ENCODE measurements around the gene B4GALT1. TPM values are rescaled to one million over a fixed set of nuclear protein-coding genes. Genes with fewer than 3 reads are reported as not detected.

Gene B4GALT1
- total RNA-seq, 1 donor from 2014 or later: 118 TPM

GRCh38 chr9:33106827-33107621 lies 60.1 kb downstream of the B4GALT1 start:
- intact Hi-C loops (cut with micrococcal nuclease): no loop called here
- peaks cover 46% of the 10 kb centered on the region for H3K4me1 Mint-ChIP-seq
- ChIA-PET CTCF (interaction anchor here (1.0 kb wide), 1 partner anchor 25 kb away, joined by 3 read pairs; no protein-coding TSS in a partner anchor), POLR2A (interaction anchor here (1.0 kb wide), 2 partner anchors 19 to 23 kb away, joined by 3 read pairs; no protein-coding TSS in a partner anchor)
- no peak for TF ChIP-seq CTCF (IDR thresholded peaks at IDR 0.05)
- no peaks in the 10 kb centered on the region for H3K9me3 Mint-ChIP-seq
- H3K27ac Mint-ChIP-seq: peak overlapping the region; percentile 59
- H3K27me3 Mint-ChIP-seq: no peaks in the 10 kb centered on the region
- peaks cover 29% of the 10 kb centered on the region for H3K36me3 Mint-ChIP-seq (ENCODE audit: low read depth)
- no peak overlapping the region for H3K4me3 Mint-ChIP-seq
- DNase-seq (no peak), ATAC-seq (ENCODE audit: low read depth) (peak; percentile 27)

- Mint-ChIP-seq H3K9me3 (no peaks in the 10 kb centered on the region), H3K27ac (no peak overlapping the region), H3K4me1 (peaks cover 42% of the 10 kb centered on the region), H3K27me3 (no peaks in the 10 kb centered on the region), H3K4me3 (no peak overlapping the region), H3K36me3 (ENCODE audit: low read depth) (peaks cover 23% of the 10 kb centered on the region)
- intact Hi-C loops (cut with micrococcal nuclease): no loop called here
- DNase-seq (no peak), ATAC-seq (ENCODE audit: low read depth) (no peak)
- TF ChIP-seq CTCF (IDR thresholded peaks at IDR 0.05): no peak
- POLR2A ChIA-PET: interaction anchor here (0.8 kb wide), 1 partner anchor 16 kb away, joined by 3 read pairs; no protein-coding TSS in a partner anchor
- CTCF ChIA-PET: interaction anchor here (1.0 kb wide), 1 partner anchor 24 kb away, joined by 3 read pairs; no protein-coding TSS in a partner anchor
Observed at GRCh38 chr9:33106372-33106771, 60.8 kb downstream of the B4GALT1 start.

- DNase-seq (no peak), ATAC-seq (ENCODE audit: low read depth) (no peak)
- H3K4me1 Mint-ChIP-seq: peaks cover 41% of the 10 kb centered on the region
- CTCF ChIA-PET: interaction anchor here (1.0 kb wide), 1 partner anchor 24 kb away, joined by 3 read pairs; no protein-coding TSS in a partner anchor
- no peak overlapping the region for H3K4me3 Mint-ChIP-seq
- no peaks in the 10 kb centered on the region for H3K9me3 Mint-ChIP-seq
- TF ChIP-seq CTCF (IDR thresholded peaks at IDR 0.05): no peak
- peaks cover 19% of the 10 kb centered on the region for H3K36me3 Mint-ChIP-seq (ENCODE audit: low read depth)
- intact Hi-C loops (cut with micrococcal nuclease): no loop called here
- H3K27ac Mint-ChIP-seq: no peak overlapping the region
- POLR2A ChIA-PET: interaction anchor here (0.8 kb wide), 1 partner anchor 17 kb away, joined by 3 read pairs; no protein-coding TSS in a partner anchor
- no peaks in the 10 kb centered on the region for H3K27me3 Mint-ChIP-seq
Observed at GRCh38 chr9:33105959-33106358, 61.2 kb downstream of the B4GALT1 start.

GRCh38 chr9:33105504-33105903 lies 61.6 kb downstream of the B4GALT1 start:
- CTCF ChIA-PET: no interaction called here
- POLR2A ChIA-PET: interaction anchor here (0.8 kb wide), 1 partner anchor 17 kb away, joined by 3 read pairs; no protein-coding TSS in a partner anchor
- H3K36me3 Mint-ChIP-seq (ENCODE audit: low read depth): peaks cover 14% of the 10 kb centered on the region

More at GRCh38 chr9:33105504-33105903, 61.6 kb downstream of the B4GALT1 start:
- intact Hi-C loops (cut with micrococcal nuclease): no loop called here
- TF ChIP-seq CTCF (IDR thresholded peaks at IDR 0.05): no peak
- no peak overlapping the region for H3K27ac Mint-ChIP-seq
- H3K4me1 Mint-ChIP-seq: peaks cover 37% of the 10 kb centered on the region
- no peaks in the 10 kb centered on the region for H3K9me3 Mint-ChIP-seq
- DNase-seq (no peak), ATAC-seq (ENCODE audit: low read depth) (no peak)
- H3K27me3 Mint-ChIP-seq: no peaks in the 10 kb centered on the region
- H3K4me3 Mint-ChIP-seq: no peak overlapping the region

Data from activated B cell treated with CpG ODN at 0.5 μM for 24 hours (primary cell).